ENCODE data around the gene TANK.
"Not testable (repeated sequence)": the region's sequence is repeated elsewhere in the genome, so short reads cannot be mapped to it uniquely, and the experiment has no call there.

The TANK gene

DNA sequence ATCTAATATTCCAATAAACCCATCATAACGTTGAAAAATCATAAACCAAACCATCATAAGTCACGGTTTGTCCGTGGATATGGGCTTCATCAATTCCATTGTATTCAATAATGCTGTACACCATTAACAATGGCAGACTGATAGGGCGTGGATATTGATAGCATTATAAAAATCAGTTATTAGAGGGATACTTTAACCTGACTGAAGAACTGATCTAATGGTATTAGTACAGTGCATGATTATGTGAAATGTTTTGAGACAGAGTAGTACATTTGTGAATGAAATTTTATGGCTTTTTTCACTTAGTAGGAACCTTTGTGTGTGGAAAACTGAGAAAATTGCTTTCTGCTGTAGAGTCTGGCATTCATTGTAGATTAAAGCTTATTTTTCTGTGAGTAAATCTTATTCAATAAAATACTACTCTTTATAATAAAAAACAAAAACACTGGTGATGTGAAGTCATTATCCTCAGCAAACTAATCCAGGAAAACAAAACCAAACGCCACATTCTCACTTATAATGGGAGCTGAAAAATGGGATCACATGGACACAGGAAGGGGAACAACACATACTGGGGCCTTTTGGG, 119.1 kb downstream of the TANK start:
- not testable (repeated sequence) for DNase-seq

DNA sequence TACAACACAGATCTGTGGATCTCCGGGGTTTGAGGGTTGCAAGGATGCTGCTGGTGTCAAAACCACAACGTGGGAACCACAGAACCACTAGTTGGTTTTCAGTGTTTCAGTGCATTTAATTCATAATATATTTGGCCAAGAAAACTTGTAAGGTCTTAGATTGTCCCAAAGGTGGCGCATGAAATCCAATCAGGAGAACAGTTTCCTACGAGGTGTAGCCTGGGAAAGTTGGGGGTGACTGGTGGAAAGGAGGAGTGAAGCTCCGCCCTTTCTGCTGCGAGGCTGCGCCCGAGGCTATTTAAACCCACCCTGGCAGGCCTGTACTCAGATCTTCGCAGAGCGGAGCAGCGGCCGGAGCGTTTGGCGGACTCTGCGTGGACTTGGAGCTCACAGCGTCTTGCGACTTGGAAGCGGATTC, 120.7 kb downstream of the TANK start:
- not testable (repeated sequence) for DNase-seq

GRCh38 chr2:161281615-161282310, 121.5 kb downstream of the TANK start:
- not testable (repeated sequence) for DNase-seq

DNA sequence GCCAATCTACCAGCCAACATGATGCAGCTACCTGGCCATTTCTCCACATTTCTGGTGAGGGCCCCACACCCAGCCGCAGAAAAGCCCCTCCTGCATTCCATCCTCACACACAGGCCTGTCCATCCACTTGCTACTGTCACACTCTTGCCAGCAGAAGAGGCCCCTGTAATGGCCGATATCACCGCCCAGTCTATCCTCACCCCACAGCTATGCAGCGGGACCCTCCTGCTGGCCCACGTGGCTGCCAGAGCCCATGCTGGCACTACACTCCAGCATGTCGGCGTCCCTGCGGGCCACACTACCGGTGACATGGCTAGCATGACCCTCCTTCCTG, 122.0 kb downstream of the TANK start:
- not testable (repeated sequence) for DNase-seq

GRCh38 chr2:161283926-161284325, 123.7 kb downstream of the TANK start:
- DNase-seq: no peak

Data from HCEC 1CT (cell line).